ENCODE measurements around the gene IFI35.
A peak's percentile ranks its signal among the peaks of the same experiment; 100 is the strongest.
"Not testable (repeated sequence)": the region's sequence is repeated elsewhere in the genome, so short reads cannot be mapped to it uniquely, and the experiment has no call there.

Gene IFI35

DNA sequence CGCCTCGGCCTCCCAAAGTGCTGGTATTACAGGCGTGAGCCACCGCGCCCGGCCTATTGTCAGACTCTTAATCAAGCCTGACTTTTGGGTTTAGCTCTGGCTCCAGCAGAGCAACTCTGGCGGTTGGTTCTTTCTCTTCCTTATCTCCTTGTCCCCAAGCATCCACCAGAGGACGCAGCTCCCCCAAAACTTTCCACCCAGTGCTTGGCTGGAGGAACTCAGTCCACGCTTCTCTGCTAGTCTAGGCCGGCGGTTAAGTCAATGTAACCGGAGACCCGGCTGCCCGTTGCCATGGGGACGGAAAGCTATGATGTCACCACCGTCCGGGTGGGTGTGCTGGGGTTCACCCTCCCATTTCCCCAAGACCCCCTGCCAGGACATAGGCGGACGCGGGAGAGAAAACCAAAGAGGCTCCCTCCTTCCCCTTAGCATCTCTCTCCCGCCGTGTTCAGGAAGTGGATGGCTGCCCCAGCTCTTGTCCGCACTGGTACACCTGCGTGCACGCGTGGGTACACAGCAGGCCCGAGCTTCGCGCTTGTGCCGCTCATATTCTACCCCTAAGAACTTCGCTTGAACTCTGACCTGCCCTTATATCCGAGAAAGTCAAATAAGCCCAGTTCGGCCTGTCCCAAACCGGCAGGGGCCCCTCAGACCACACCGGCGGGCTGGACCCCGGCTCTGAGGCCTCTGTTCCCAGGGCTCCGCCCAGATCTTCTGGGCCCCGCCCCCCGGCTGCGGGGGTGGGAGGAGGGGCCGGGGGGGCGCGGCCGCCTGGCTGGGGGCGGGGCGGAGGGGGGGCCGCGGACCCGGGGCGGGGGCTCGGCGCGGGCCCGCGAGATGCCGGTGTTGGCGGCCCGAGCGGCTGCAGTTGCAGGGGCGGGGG is 18.1 kb downstream of the IFI35 start, which contains the start of gene RND2:
RND2 (plus strand) TSS at position 825 of the 883 bp plus-strand sequence. CDS start 117 bp downstream, outside the sequence.
- DNase-seq, result peak; percentile 84

DNA sequence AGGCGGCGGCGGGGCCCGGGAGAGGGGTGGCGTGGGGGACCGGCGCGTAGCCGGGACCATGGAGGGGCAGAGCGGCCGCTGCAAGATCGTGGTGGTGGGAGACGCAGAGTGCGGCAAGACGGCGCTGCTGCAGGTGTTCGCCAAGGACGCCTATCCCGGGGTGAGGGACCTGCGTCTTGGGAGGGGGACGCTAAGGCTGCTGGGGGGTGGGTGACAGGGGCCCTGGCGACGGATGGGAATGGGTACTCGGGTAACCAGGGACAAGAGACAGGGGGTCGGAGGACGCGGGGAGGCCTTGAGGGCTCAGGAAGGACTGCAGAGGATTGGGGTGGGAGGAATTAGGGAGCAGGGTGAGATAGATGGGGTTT is 18.7 kb downstream of the IFI35 start:
- no peak for DNase-seq

DNA sequence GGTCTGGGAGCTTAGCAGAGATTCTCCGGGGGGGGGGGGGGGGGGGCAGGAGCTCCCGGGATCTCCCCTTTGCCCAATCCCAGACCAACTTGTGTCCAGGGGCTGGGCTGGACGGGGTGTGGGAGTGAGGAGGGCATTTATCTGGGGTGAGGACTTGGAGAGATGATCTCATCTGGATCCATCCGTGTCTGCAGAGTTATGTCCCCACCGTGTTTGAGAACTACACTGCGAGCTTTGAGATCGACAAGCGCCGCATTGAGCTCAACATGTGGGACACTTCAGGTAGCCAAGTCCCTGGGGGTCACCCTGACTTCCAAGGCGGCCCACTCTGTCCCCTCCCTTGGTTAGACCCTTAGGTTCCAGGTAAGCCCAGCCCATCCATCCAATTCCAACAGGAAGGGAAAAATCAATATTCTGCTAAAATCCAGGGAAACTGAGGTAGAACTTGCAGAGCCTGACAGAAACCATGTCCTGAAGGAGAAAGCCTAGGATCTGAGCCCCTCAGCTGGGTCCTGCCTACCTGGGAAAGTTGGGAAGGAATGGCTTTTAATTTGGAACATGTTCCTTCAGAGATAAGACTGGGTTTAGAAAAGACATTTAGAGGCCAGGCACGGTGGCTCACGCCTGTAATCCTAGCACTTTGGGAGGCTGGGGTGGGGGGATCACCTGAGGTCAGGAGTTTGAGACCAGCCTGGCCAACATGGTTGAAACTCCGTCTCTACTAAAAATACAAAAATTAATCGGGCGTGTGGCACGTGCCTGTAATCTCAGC is 19.4 kb downstream of the IFI35 start:
- DNase-seq, result no peak

GRCh38 chr17:43026595-43026994 is 20.0 kb downstream of the IFI35 start:
- no peak for DNase-seq

GRCh38 chr17:43027091-43028032 is 20.8 kb downstream of the IFI35 start:
- DNase-seq, result no peak

DNA sequence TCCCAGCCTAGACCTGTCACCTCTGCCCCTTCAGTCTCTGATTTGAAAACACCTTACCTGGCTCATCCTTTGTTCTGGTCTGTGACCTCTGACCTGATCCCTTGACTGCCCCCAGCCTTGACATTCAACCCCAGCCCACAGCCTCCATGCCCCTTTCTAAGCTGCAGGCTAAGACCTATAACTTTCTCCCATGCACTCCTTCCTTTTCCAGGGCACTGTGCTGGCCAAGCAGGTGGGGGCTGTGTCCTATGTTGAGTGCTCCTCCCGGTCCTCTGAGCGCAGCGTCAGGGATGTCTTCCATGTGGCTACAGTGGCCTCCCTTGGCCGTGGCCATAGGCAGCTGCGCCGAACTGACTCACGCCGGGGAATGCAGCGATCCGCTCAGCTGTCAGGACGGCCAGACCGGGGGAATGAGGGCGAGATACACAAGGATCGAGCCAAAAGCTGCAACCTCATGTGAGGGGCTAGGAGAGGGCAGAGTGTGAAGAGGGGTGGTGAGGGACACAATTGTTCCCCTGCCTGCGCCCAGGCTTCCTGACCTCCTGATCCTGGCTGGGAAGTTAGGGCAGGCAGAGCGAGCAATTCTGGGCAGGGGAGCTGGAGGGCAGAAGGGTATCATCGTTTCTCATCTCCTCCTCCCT is 21.8 kb downstream of the IFI35 start:
- DNase-seq, result no peak

GRCh38 chr17:43030137-43030767 is 23.7 kb downstream of the IFI35 start:
- no peak for DNase-seq

GRCh38 chr17:43031666-43032065 is 25.1 kb downstream of the IFI35 start:
- DNase-seq, result no peak

- no peak for DNase-seq
Observed at GRCh38 chr17:43033948-43034881, 27.6 kb downstream of the IFI35 start.

GRCh38 chr17:43034894-43035293 is 28.3 kb downstream of the IFI35 start:
- no peak for DNase-seq

DNA sequence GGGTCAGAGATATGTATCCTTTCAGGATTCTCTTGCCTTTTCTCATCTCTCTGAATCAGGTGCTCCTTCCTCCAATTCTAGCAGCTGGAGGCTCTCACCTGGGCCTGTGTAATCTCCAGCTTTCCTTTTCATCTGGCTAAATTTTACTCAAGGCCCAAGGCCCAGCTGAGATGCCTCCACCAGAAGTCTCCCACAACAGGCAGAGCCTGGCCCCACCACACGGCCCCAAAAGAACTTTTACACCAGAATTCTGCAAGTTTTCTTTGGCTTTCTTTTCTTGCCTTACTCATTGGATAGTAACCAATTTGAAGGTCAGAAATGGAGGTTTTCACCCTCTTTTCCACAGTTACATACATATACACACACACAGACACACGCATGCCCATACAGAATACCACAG is 33.1 kb downstream of the IFI35 start:
- DNase-seq, result no peak

DNA sequence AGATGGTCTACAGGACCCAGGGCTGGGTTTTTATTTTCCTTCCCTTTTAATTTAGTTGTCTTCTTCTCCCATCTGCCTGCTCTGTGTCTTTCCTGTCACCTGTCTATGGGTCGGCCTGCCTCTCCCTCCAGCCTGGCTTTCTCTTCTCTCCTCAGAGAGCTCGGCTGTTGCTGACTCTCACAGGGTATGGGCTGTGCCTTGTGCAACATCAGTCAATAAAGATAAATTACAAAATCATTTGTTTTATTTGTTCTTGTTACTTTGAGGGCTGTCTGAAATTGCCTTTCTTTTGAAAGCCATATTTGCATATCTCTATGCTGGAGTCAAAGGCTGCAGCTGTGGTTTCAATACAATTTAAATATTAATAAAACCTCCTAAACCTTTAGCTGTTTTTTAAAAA is 34.1 kb downstream of the IFI35 start:
- DNase-seq, result no peak

GRCh38 chr17:43042025-43042628 is 35.5 kb downstream of the IFI35 start:
- DNase-seq, result no peak

- no peak for DNase-seq
Observed at GRCh38 chr17:43043307-43043706, 36.7 kb downstream of the IFI35 start.

DNA sequence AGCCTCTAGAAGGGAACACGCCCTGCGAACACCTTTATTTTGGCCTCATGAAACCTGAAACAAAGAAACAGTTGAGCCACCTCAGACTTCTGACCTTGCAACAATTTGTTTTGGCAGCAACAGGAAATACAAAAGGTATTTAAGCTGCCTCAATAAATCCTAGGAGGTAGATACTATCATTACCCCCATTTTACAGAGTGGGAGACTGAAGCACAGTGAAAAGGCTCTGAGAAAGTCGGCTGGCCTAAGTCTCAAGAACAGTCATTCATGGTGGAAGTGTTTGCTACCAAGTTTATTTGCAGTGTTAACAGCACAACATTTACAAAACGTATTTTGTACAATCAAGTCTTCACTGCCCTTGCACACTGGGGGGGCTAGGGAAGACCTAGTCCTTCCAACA is 37.4 kb downstream of the IFI35 start:
- no peak for DNase-seq

- no peak for DNase-seq
Observed at GRCh38 chr17:43051969-43052368, 45.4 kb downstream of the IFI35 start.

DNA sequence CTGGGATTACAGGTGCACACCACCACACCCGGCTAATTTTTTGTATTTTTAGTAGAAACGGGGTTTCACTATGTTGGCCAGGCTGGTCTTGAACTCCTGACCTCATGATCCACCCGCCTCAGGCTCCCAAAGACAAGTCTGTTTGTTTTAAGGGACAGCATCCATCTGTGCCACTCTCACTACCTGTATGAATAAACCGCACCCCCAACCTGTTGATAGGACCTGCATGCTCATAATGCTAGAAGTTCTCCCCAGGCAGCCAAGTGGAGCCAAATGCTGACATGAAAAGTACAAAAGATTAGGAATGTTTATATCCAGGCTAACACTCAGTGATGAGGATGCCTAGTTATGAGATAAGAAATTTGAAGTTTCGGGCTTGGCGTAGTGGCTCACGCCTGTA is 46.4 kb downstream of the IFI35 start:
- not testable (repeated sequence) for DNase-seq

DNA sequence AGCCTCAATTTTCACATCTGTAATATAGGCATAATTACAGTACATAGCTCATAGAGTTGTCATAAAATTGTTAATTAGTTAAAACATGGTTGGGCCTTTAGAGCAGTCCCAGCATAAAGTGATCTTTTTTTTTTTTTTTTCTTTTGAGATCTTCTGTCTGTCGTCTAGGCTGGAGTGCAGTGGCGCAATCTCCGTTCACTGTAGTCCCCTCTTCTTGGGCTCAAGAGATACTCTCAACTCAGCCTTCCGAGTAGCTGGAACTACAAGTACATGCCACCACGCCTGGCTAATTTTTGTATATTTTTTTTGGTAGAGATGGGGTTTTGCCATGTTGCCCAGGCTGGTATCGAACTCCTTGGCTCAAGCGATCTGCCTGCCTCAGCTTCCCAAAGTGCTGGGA is 49.5 kb downstream of the IFI35 start:
- DNase-seq, result no peak

DNA sequence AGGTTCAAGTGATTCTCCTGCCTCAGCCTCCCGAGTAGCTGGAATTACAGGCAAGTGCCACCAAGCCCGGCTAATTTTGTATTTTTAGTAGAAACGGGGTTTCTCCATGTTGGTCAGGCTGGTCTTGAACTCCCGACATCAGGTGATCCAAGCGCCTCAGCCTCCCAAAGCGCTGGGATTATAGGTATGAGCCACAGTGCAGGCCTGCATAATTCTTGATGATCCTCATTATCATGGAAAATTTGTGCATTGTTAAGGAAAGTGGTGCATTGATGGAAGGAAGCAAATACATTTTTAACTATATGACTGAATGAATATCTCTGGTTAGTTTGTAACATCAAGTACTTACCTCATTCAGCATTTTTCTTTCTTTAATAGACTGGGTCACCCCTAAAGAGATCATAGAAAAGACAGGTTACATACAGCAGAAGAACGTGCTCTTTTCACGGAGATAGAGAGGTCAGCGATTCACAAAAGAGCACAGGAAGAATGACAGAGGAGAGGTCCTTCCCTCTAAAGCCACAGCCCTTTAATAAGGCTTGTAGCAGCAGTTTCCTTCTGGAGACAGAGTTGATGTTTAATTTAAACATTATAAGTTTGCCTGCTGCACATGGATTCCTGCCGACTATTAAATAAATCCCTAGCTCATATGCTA is 56.5 kb downstream of the IFI35 start:
- DNase-seq, result no peak
